Measurements from ENCODE around the gene BSN.
A peak's percentile ranks its signal among the peaks of the same experiment; 100 is the strongest.

BSN gene, protein sequence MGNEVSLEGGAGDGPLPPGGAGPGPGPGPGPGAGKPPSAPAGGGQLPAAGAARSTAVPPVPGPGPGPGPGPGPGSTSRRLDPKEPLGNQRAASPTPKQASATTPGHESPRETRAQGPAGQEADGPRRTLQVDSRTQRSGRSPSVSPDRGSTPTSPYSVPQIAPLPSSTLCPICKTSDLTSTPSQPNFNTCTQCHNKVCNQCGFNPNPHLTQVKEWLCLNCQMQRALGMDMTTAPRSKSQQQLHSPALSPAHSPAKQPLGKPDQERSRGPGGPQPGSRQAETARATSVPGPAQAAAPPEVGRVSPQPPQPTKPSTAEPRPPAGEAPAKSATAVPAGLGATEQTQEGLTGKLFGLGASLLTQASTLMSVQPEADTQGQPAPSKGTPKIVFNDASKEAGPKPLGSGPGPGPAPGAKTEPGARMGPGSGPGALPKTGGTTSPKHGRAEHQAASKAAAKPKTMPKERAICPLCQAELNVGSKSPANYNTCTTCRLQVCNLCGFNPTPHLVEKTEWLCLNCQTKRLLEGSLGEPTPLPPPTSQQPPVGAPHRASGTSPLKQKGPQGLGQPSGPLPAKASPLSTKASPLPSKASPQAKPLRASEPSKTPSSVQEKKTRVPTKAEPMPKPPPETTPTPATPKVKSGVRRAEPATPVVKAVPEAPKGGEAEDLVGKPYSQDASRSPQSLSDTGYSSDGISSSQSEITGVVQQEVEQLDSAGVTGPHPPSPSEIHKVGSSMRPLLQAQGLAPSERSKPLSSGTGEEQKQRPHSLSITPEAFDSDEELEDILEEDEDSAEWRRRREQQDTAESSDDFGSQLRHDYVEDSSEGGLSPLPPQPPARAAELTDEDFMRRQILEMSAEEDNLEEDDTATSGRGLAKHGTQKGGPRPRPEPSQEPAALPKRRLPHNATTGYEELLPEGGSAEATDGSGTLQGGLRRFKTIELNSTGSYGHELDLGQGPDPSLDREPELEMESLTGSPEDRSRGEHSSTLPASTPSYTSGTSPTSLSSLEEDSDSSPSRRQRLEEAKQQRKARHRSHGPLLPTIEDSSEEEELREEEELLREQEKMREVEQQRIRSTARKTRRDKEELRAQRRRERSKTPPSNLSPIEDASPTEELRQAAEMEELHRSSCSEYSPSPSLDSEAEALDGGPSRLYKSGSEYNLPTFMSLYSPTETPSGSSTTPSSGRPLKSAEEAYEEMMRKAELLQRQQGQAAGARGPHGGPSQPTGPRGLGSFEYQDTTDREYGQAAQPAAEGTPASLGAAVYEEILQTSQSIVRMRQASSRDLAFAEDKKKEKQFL (N-terminal part only)

DNA sequence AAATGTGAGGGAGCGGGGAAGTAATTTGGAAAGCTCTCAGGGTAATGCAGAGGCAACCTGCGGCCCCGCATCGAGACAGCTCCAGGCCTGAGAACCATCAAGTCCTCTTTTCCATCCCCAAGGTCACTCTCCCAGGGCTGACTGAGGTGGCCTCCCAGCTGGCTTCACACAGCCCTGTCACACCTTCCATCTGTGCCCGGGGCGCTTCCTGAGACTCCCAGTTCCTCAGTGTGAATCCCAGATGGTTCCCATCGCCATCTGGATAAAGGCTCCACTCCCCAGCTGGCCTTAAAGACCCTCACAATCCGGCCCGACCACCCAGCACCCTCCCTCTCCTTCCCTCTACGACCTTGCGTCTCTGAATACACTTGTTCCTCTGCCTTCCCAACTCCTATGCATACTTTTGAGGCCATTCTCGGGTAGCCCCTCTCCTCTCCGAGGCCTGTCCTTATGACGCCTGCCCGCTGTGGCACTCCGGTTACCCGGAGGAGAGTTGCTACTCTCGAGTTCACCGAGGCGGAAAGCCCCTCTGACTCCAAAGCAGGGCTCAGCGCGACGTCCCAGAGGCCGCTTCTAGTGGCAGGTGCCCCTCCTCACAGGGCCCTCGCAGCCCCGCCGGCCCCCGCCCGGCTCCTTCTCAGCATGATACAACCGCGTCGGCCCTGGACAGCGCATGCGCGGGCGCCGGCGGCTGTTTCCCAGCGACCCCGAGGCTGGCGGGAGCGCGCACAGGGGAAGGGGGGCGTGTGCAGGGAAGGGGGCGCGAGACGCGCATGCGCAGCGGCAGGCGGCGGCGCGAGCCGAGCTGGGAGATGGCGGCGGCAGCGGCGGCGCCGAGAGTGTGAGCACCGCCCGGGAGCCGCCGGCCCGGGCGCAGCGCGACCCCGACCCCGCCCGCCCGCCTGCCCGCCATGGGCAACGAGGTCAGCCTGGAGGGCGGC, at the start of gene BSN:
TSS of gene BSN (plus strand) at position 786 of the 941 bp plus-strand sequence. CDS start at position 912, 126 bp downstream.
- Histone ChIP-seq H4K20me1 (ENCODE audit: low read depth, low read length) (no peaks in the 10 kb centered on the region), H3K36me3 (ENCODE audit: low read length) (no peaks in the 10 kb centered on the region), H3K9ac (ENCODE audit: low read length) (peak within 1 kb of the TSS; percentile 79), H3K4me3 (ENCODE audit: insufficient read depth, low read length, poor library complexity, severe bottlenecking) (peak within 1 kb of the TSS; percentile 63), H3K9me2 (replicated peaks; ENCODE audit: insufficient read depth, low read length) (no peaks in the 10 kb centered on the region), H2AFZ (ENCODE audit: low read depth, low read length, severe bottlenecking) (peak within 1 kb of the TSS; percentile 99), H3K27me3 (ENCODE audit: low read length) (no peaks in the 10 kb centered on the region), H3K9me3 (ENCODE audit: insufficient read depth, low read length) (no peaks in the 10 kb centered on the region), H3K4me2 (ENCODE audit: low read depth, low read length, poor library complexity, severe bottlenecking) (peak within 1 kb of the TSS; percentile 76), H3K27ac (ENCODE audit: low read depth, low read length) (no peak within 1 kb of the TSS), H3F3A (ENCODE audit: insufficient read depth) (no peaks in the 10 kb centered on the region), H3K79me2 (ENCODE audit: insufficient read depth, low read length) (no peaks in the 10 kb centered on the region)
- TF ChIP-seq EZH2phosphoT487 (conservative IDR thresholded peaks at IDR 0.05; ENCODE audit: low read length), result no peak
- TF ChIP-seq, protein P1, sequence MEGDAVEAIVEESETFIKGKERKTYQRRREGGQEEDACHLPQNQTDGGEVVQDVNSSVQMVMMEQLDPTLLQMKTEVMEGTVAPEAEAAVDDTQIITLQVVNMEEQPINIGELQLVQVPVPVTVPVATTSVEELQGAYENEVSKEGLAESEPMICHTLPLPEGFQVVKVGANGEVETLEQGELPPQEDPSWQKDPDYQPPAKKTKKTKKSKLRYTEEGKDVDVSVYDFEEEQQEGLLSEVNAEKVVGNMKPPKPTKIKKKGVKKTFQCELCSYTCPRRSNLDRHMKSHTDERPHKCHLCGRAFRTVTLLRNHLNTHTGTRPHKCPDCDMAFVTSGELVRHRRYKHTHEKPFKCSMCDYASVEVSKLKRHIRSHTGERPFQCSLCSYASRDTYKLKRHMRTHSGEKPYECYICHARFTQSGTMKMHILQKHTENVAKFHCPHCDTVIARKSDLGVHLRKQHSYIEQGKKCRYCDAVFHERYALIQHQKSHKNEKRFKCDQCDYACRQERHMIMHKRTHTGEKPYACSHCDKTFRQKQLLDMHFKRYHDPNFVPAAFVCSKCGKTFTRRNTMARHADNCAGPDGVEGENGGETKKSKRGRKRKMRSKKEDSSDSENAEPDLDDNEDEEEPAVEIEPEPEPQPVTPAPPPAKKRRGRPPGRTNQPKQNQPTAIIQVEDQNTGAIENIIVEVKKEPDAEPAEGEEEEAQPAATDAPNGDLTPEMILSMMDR (IDR thresholded peaks at IDR 0.05; ENCODE audit: insufficient read depth, low read length, poor library complexity, severe bottlenecking), result no peak

DNA sequence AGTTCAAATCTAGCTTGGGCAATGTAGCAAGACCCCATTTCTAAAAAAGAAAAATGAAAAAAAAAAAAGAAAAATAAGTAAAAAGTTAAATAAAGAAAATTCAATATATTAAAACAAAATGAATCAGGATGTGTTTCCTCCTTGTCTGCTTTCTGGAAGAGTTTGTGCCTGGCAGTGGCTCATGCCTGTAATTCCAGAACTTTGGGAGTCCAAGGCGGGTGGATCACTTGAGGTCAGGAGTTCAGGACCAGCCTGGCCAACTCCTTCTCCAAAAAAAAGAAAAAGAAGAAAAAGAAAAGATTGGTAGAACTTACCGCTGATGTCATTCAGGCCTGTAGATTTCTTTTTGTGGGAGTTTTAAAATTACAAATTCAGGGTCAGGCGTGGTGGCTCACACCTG, 47.4 kb upstream of the BSN start:
- H3K27me3 ChIP-seq (ENCODE audit: low read length), result no peaks in the 10 kb centered on the region
- TF ChIP-seq, protein P1 (IDR thresholded peaks at IDR 0.05; ENCODE audit: insufficient read depth, low read length, poor library complexity, severe bottlenecking), result no peak
- no peak for TF ChIP-seq EZH2phosphoT487 (conservative IDR thresholded peaks at IDR 0.05; ENCODE audit: low read length)
- no peak overlapping the region for H3K4me2 ChIP-seq (ENCODE audit: low read depth, low read length, poor library complexity, severe bottlenecking)
- no peak overlapping the region for H3K27ac ChIP-seq (ENCODE audit: low read depth, low read length)
- H3F3A ChIP-seq (ENCODE audit: insufficient read depth), result 0 out of 2 replicates have a peak, but pooled peaks cover 4% of the 10 kb centered on the region
- no peaks in the 10 kb centered on the region for H3K9me3 ChIP-seq (ENCODE audit: insufficient read depth, low read length)
- H4K20me1 ChIP-seq (ENCODE audit: low read depth, low read length), result no peaks in the 10 kb centered on the region
- H2AFZ ChIP-seq (ENCODE audit: low read depth, low read length, severe bottlenecking), result no peak overlapping the region
- no peak overlapping the region for H3K9ac ChIP-seq (ENCODE audit: low read length)
- no peak overlapping the region for H3K4me3 ChIP-seq (ENCODE audit: insufficient read depth, low read length, poor library complexity, severe bottlenecking)
- H3K9me2 ChIP-seq (replicated peaks; ENCODE audit: insufficient read depth, low read length), result no peaks in the 10 kb centered on the region
- no peaks in the 10 kb centered on the region for H3K36me3 ChIP-seq (ENCODE audit: low read length)
- 0 out of 2 replicates have a peak, but pooled peaks cover 12% of the 10 kb centered on the region for H3K79me2 ChIP-seq (ENCODE audit: insufficient read depth, low read length)

All from SU-DHL-6 (cell line).